GM23338 (cell line): ENCODE data around the gene MRPL28. TPM values are rescaled to one million over a fixed set of nuclear protein-coding genes. Genes with fewer than 3 reads are reported as not detected.
"Not testable (repeated sequence)": the region's sequence is repeated elsewhere in the genome, so short reads cannot be mapped to it uniquely, and the experiment has no call there.

Experiments
- ATAC-seq: fragments of 200-7000 bp; cut with Tn5 transposase; 3 replicates; pipeline ENCODE4 v1.9.1; 2020
- DNase-seq: peaks from one replicate; pipeline ENCODE4 v3.0.0-alpha.2; 2015; ENCODE audit warnings: low spot score
- H2AFZ ChIP-seq: fragments of 200-600 bp; sonication (generic); 2 replicates; pipeline ENCODE4 v1.8.0; 2016; ENCODE audit warnings: antibody characterized with exemption, mild to moderate bottlenecking, moderate library complexity
- H3F3A ChIP-seq: fragments of 200-600 bp; sonication (generic); replicated peaks from 2 replicates; pipeline ENCODE4 v1.8.0; 2017; ENCODE audit warnings: antibody characterized with exemption, mixed run types, low read depth
- H3K27ac ChIP-seq: fragments of 200-600 bp; sonication (generic); 2 replicates; pipeline ENCODE4 v1.6.1; 2016; ENCODE audit warnings: low read depth
- H3K27me3 ChIP-seq: fragments of 200-600 bp; sonication (generic); 2 replicates; pipeline ENCODE4 v1.8.0; 2016; ENCODE audit warnings: mild to moderate bottlenecking, mixed run types, moderate library complexity; ENCODE audit not compliant: insufficient read depth
- H3K36me3 ChIP-seq: fragments of 200-600 bp; sonication (generic); 2 replicates; pipeline ENCODE4 v1.8.0; 2016; ENCODE audit warnings: mild to moderate bottlenecking; ENCODE audit not compliant: insufficient read depth
- H3K4me1 ChIP-seq: fragments of 200-600 bp; sonication (generic); 2 replicates; pipeline ENCODE4 v1.8.0; 2016; ENCODE audit warnings: mild to moderate bottlenecking, moderate library complexity; ENCODE audit not compliant: insufficient read depth
- H3K4me2 ChIP-seq: fragments of 200-600 bp; sonication (generic); 2 replicates; pipeline ENCODE4 v1.7.1; 2017; ENCODE audit warnings: mixed run types
- H3K4me3 ChIP-seq: fragments of 200-600 bp; sonication (generic); 2 replicates; pipeline ENCODE4 v1.6.1; 2016; ENCODE audit warnings: mixed run types
- H3K79me2 ChIP-seq: fragments of 200-600 bp; sonication (generic); replicated peaks from 2 replicates; pipeline ENCODE4 v1.8.0; 2017; ENCODE audit warnings: mild to moderate bottlenecking; ENCODE audit not compliant: insufficient read depth
- H3K9me2 ChIP-seq: fragments of 200-600 bp; sonication (generic); 2 replicates; pipeline ENCODE4 v1.8.0; 2017; ENCODE audit not compliant: insufficient read depth
- H4K20me1 ChIP-seq: fragments of 200-600 bp; sonication (generic); replicated peaks from 2 replicates; pipeline ENCODE4 v1.8.0; 2017; ENCODE audit warnings: mild to moderate bottlenecking; ENCODE audit not compliant: insufficient read depth
- H3K27ac Mint-ChIP-seq: 2 replicates; pipeline ENCODE4 v1.8.0; 2020; ENCODE audit warnings: inconsistent platforms, mild to moderate bottlenecking, moderate library complexity, mixed read lengths
- H3K27me3 Mint-ChIP-seq: 3 replicates; pipeline ENCODE4 v1.8.0; 2022; ENCODE audit warnings: low read depth, mild to moderate bottlenecking, moderate library complexity, mixed read lengths, inconsistent platforms; ENCODE audit not compliant: insufficient read depth, poor library complexity
- H3K36me3 Mint-ChIP-seq: 3 replicates; pipeline ENCODE4 v1.8.0; 2021; ENCODE audit warnings: low read depth, mild to moderate bottlenecking, inconsistent platforms, moderate library complexity, mixed read lengths
- H3K4me1 Mint-ChIP-seq: 3 replicates; pipeline ENCODE4 v1.8.0; 2020; ENCODE audit warnings: mild to moderate bottlenecking, inconsistent platforms, mixed read lengths
- H3K4me3 Mint-ChIP-seq: 3 replicates; pipeline ENCODE4 v1.8.0; 2021; ENCODE audit warnings: moderate library complexity, mild to moderate bottlenecking, inconsistent platforms, mixed read lengths
- H3K9me3 Mint-ChIP-seq: 3 replicates; pipeline ENCODE4 v1.8.0; 2020; ENCODE audit warnings: moderate library complexity, mild to moderate bottlenecking, inconsistent platforms, mixed read lengths
- CREB1 ChIP-seq: fragments of 250-450 bp; sonication (Bioruptor Pico); IDR thresholded peaks from 2 replicates; pipeline ENCODE4 v1.5.0; 2020; ENCODE audit warnings: low read depth, mild to moderate bottlenecking, moderate library complexity
- EZH2 ChIP-seq: fragments of 200-600 bp; sonication (generic); IDR thresholded peaks from one replicate; pipeline ENCODE4 v1.8.0; 2017; ENCODE audit warnings: antibody characterized with exemption, mild to moderate bottlenecking, low read depth; ENCODE audit not compliant: unreplicated experiment
- EZH2phosphoT487 ChIP-seq: fragments of 200-600 bp; sonication (generic); IDR thresholded peaks from one replicate; pipeline ENCODE4 v1.8.1; 2018; ENCODE audit warnings: antibody characterized with exemption; ENCODE audit not compliant: unreplicated experiment
- JUNB ChIP-seq: IDR thresholded peaks from one replicate; pipeline ENCODE4 v1.6.1; 2016; ENCODE audit warnings: antibody characterized with exemption; ENCODE audit not compliant: unreplicated experiment
- ZNF114 ChIP-seq: fragments of 250-450 bp; sonication (Bioruptor Pico); IDR thresholded peaks from 2 replicates; pipeline ENCODE4 v1.5.0; 2020; ENCODE audit warnings: mild to moderate bottlenecking, moderate library complexity
- ZNF331 ChIP-seq: fragments of 250-450 bp; sonication (Bioruptor Pico); IDR thresholded peaks from 2 replicates; pipeline ENCODE4 v1.5.0; 2020; ENCODE audit warnings: low read depth, mild to moderate bottlenecking, moderate library complexity
- polyA plus RNA-seq: library from polyadenylated mRNA; unstranded; fragments of >200 nt; fragmentation: Nextera tagmentation; extraction: Ambion mirVana; gene quantifications from 2 replicates; pipeline ENCODE4 v1.2.1, GENCODE V29; 2016
- total RNA-seq: library from RNA; depleted of rRNA; stranded (reverse); fragments of >200 nt; shearing (Covaris generic); gene quantifications from 2 replicates; pipeline ENCODE4 v1.2.3, GENCODE V29; 2014
- TF ChIP-seq, protein P1 (sequence below), 2 experiments: fragments of 200-600 bp in 1 of 2; sonication (generic) in 1 of 2; conservative IDR thresholded peaks; 2 replicates each; pipeline versions ENCODE4 v1.5.1 to v1.6.1; 2016 to 2017; ENCODE audit warnings: antibody characterized with exemption in 2 of 2, low read depth in 2 of 2, mild to moderate bottlenecking in 2 of 2, moderate library complexity in 1 of 2
- TF ChIP-seq, protein P2 (sequence below): IDR thresholded peaks from one replicate; pipeline ENCODE4 v1.6.1; 2018; ENCODE audit warnings: antibody characterized with exemption; ENCODE audit not compliant: unreplicated experiment

The MRPL28 gene
- total and polyA plus RNA-seq, 2 experiments from 2014 or later = 135 to 169 TPM

DNA sequence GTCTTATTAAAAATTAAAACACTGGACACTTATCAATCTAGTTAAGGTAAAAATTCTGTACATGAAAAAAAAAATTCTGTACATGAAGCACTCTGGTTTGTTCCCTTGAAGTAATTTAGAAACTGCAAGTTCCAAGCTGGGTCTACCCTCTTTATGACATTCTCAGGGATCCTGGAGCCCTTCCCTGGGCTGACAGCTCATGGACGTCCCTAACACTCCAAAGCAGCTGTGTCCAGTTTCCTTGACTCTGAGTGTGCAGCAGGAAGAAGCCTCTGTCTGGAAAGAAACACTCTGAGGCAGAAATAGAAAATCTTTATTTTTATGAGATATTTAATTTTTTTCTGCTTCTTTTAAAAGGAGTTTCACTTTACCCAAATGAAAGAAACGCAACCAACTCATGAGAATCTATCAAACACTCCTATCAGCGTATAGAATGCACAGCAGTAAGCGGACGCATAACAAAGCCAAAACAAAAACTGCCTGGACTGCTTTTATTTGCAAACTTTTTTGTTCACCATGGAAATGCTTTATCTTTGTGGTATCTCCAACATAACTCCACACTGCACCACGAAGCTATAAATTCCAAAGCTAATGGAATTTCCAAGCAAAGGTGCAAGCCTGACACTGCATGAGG lies 39.0 kb downstream of the MRPL28 start:
- H3K36me3 Mint-ChIP-seq, H3K4me2 ChIP-seq, H2AFZ ChIP-seq, H3K4me3 Mint-ChIP-seq, H3K9me2 ChIP-seq, H3K27ac Mint-ChIP-seq, H3F3A ChIP-seq, ATAC-seq, H3K36me3 ChIP-seq, H3K4me1 ChIP-seq, H3K27me3 ChIP-seq, H3K9me3 Mint-ChIP-seq, H3K4me3 ChIP-seq, DNase-seq: not testable (repeated sequence)
- Histone ChIP-seq H4K20me1 (peaks cover 40% of the 10 kb centered on the region), H3K79me2 (peaks cover 100% of the 10 kb centered on the region), H3K27ac (peak overlapping the region; percentile 57; the same call in 1 of the 2 replicates)
- Mint-ChIP-seq H3K4me1 (peaks cover 14% of the 10 kb centered on the region), H3K27me3 (peaks cover 13% of the 10 kb centered on the region)

DNA sequence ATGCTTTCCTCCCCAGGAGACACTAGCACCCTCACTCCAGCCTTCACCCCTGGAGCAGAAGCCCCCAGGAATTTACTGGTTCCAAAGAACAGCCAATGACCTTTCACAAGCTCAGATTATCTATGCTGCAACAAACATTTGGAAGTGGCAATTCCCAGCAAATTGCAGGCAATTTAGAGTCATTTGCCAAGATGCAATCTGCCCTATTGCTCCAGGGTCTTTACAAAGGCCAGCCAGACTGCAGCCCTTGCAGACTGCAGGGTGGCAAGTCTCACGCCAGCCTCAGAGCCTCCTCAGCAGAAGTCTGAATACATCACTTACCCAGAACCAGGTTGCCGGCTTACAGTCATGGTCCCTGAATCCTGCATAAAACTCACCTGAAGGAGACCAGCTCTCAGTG lies 39.6 kb downstream of the MRPL28 start:
- no peak overlapping the region for H3K4me3 ChIP-seq
- ATAC-seq = no peak; the same call in 1 of the 3 replicates
- Mint-ChIP-seq H3K27ac (peak overlapping the region; percentile 52; the same call in 1 of the 2 replicates), H3K4me1 (peaks cover 15% of the 10 kb centered on the region), H3K27me3 (peaks cover 13% of the 10 kb centered on the region), H3K4me3 (no peak overlapping the region), H3K36me3 (peaks cover 5% of the 10 kb centered on the region; the same call in 1 of the 3 replicates), H3K9me3 (peaks cover 4% of the 10 kb centered on the region; the same call in 1 of the 3 replicates)
- 0 out of 2 replicates have a peak, but pooled peaks cover 2% of the 10 kb centered on the region for H3F3A ChIP-seq
- H3K27me3 ChIP-seq = no peaks in the 10 kb centered on the region
- peak overlapping the region; percentile 57; the same call in 1 of the 2 replicates for H3K27ac ChIP-seq
- H3K79me2 ChIP-seq = peaks cover 99% of the 10 kb centered on the region
- H3K9me2 ChIP-seq = no peaks in the 10 kb centered on the region
- no peak for TF ChIP-seq JUNB
- TF ChIP-seq EZH2phosphoT487 = no peak
- TF ChIP-seq ZNF331 (CRISPR knock-in tag) = no peak
- no peak overlapping the region for H2AFZ ChIP-seq
- no peak overlapping the region for H3K4me2 ChIP-seq
- no peak for DNase-seq
- peaks cover 4% of the 10 kb centered on the region; the same call in 1 of the 2 replicates for H3K4me1 ChIP-seq
- peaks cover 38% of the 10 kb centered on the region for H4K20me1 ChIP-seq
- H3K36me3 ChIP-seq = no peaks in the 10 kb centered on the region

DNA sequence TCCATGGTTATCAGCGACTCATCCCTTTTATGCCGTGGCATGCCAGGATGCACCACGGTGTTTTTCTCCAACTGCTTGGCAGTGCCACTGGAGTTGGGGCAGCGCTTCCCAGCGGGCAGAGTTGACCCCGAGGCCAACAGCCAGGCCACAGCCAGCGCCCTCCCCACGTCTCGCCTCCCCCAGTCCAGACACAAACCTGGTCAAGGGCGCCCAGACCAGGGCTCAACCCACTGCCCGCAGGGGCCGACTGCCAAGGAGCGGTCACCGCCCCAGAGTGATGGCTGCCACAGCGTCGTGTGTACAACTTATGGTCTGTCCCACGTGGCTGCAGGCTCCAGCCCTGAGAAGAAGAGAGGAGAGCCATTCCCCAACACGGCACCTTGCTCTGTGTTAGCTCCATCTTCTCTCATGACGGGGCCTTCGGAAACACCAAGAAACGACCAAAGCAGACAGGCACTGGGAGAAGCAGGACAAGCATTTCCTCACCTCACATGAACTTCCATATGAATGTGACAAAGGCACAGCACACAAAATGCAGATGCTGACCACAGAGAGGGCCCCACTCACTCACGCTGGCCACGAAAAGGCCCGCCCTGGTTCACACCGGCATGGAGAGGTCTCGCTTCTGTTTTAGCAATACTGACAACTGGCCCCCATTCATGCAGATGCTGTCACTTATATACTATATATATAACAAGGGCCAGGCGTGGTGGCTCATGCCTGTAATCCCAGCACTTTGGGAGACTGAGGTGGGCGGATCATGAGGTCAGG lies 44.8 kb downstream of the MRPL28 start:
- ATAC-seq = no peak
- H3K27ac Mint-ChIP-seq = no peak overlapping the region
- H4K20me1 ChIP-seq = peaks cover 27% of the 10 kb centered on the region
- H3K27me3 ChIP-seq = no peaks in the 10 kb centered on the region
- no peaks in the 10 kb centered on the region for H3K9me2 ChIP-seq
- no peak overlapping the region for H3K4me3 ChIP-seq
- H3K36me3 ChIP-seq = no peaks in the 10 kb centered on the region
- H2AFZ ChIP-seq = no peak overlapping the region
- H3K4me3 Mint-ChIP-seq = no peak overlapping the region; the same call in 2 of the 3 replicates
- peaks cover 4% of the 10 kb centered on the region; the same call in 1 of the 2 replicates for H3K4me1 ChIP-seq
- H3K9me3 Mint-ChIP-seq = no peaks in the 10 kb centered on the region
- peak overlapping the region; percentile 55; the same call in 1 of the 2 replicates for H3K27ac ChIP-seq
- no peak for DNase-seq
- H3K4me1 Mint-ChIP-seq = peaks cover 17% of the 10 kb centered on the region
- H3F3A ChIP-seq = 0 out of 2 replicates have a peak, but pooled peaks cover 3% of the 10 kb centered on the region
- peaks cover 5% of the 10 kb centered on the region for H3K27me3 Mint-ChIP-seq
- peaks cover 98% of the 10 kb centered on the region for H3K79me2 ChIP-seq
- H3K4me2 ChIP-seq = no peak overlapping the region; the same call in 1 of the 2 replicates
- H3K36me3 Mint-ChIP-seq = 0 out of 3 replicates have a peak, but pooled peaks cover 3% of the 10 kb centered on the region
- TF ChIP-seq, protein P1, sequence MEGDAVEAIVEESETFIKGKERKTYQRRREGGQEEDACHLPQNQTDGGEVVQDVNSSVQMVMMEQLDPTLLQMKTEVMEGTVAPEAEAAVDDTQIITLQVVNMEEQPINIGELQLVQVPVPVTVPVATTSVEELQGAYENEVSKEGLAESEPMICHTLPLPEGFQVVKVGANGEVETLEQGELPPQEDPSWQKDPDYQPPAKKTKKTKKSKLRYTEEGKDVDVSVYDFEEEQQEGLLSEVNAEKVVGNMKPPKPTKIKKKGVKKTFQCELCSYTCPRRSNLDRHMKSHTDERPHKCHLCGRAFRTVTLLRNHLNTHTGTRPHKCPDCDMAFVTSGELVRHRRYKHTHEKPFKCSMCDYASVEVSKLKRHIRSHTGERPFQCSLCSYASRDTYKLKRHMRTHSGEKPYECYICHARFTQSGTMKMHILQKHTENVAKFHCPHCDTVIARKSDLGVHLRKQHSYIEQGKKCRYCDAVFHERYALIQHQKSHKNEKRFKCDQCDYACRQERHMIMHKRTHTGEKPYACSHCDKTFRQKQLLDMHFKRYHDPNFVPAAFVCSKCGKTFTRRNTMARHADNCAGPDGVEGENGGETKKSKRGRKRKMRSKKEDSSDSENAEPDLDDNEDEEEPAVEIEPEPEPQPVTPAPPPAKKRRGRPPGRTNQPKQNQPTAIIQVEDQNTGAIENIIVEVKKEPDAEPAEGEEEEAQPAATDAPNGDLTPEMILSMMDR (conservative IDR thresholded peaks at IDR 0.05; ENCODE audit: low read depth in 2 of 2) = no peak
- no peak for TF ChIP-seq EZH2phosphoT487
- TF ChIP-seq, protein P2, sequence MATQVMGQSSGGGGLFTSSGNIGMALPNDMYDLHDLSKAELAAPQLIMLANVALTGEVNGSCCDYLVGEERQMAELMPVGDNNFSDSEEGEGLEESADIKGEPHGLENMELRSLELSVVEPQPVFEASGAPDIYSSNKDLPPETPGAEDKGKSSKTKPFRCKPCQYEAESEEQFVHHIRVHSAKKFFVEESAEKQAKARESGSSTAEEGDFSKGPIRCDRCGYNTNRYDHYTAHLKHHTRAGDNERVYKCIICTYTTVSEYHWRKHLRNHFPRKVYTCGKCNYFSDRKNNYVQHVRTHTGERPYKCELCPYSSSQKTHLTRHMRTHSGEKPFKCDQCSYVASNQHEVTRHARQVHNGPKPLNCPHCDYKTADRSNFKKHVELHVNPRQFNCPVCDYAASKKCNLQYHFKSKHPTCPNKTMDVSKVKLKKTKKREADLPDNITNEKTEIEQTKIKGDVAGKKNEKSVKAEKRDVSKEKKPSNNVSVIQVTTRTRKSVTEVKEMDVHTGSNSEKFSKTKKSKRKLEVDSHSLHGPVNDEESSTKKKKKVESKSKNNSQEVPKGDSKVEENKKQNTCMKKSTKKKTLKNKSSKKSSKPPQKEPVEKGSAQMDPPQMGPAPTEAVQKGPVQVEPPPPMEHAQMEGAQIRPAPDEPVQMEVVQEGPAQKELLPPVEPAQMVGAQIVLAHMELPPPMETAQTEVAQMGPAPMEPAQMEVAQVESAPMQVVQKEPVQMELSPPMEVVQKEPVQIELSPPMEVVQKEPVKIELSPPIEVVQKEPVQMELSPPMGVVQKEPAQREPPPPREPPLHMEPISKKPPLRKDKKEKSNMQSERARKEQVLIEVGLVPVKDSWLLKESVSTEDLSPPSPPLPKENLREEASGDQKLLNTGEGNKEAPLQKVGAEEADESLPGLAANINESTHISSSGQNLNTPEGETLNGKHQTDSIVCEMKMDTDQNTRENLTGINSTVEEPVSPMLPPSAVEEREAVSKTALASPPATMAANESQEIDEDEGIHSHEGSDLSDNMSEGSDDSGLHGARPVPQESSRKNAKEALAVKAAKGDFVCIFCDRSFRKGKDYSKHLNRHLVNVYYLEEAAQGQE = no peak
- TF ChIP-seq ZNF114 (CRISPR knock-in tag) = no peak
- no peak for TF ChIP-seq JUNB
- no peak for TF ChIP-seq EZH2
- TF ChIP-seq CREB1 (CRISPR knock-in tag) = no peak
